SU-DHL-6 (cell line): ENCODE results near the gene AGAP3.

Source experiments
- EZH2phosphoT487 ChIP-seq: fragments of 200-600 bp; sonication (generic), shearing (Covaris generic); conservative IDR thresholded peaks from 2 replicates; pipeline ENCODE4 v1.6.1; 2018; ENCODE audit warnings: mild to moderate bottlenecking, antibody characterized with exemption, low read length, moderate library complexity, mixed read lengths
- TF ChIP-seq, protein P1 (sequence below): fragments of 200-600 bp; sonication (generic); IDR thresholded peaks from one replicate; pipeline ENCODE4 v1.5.1; 2017; ENCODE audit warnings: antibody characterized with exemption, mild to moderate bottlenecking, low read length, moderate library complexity; ENCODE audit not compliant: insufficient read depth, poor library complexity, severe bottlenecking

DNA sequence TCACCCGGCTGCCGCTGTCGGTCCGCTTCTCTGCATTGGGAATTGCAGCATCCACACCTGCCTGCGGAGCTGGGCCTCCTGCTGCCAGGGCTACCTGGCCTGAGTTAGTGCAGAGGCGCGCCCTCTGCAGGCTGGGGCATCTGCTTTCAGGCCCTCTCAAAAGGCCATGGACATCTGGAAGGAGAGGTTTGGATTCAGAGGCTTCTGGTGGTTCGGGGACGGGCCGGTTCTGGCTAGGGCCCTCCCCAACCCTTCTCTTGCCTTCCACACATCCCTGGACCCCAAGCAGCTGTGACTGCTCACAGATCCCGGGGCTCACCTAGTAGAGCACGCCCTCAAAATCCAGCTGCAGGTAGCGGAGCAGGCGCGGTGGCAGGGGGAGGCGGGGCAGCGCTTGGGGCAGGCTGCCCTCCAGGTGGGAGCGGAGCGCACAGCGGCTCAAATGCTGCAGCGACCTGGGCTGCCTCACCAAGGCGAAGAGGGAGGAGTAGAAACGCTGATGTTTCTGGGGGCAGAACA lies 89.6 kb downstream of the AGAP3 start:
- TF ChIP-seq, protein P1, sequence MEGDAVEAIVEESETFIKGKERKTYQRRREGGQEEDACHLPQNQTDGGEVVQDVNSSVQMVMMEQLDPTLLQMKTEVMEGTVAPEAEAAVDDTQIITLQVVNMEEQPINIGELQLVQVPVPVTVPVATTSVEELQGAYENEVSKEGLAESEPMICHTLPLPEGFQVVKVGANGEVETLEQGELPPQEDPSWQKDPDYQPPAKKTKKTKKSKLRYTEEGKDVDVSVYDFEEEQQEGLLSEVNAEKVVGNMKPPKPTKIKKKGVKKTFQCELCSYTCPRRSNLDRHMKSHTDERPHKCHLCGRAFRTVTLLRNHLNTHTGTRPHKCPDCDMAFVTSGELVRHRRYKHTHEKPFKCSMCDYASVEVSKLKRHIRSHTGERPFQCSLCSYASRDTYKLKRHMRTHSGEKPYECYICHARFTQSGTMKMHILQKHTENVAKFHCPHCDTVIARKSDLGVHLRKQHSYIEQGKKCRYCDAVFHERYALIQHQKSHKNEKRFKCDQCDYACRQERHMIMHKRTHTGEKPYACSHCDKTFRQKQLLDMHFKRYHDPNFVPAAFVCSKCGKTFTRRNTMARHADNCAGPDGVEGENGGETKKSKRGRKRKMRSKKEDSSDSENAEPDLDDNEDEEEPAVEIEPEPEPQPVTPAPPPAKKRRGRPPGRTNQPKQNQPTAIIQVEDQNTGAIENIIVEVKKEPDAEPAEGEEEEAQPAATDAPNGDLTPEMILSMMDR: no peak
- TF ChIP-seq EZH2phosphoT487: no peak
